Measurements from ENCODE around the gene PRKAG1.
A peak's percentile ranks its signal among the peaks of the same experiment; 100 is the strongest.

The PRKAG1 gene

GRCh38 chr12:48981757-48982157 is 36.8 kb downstream of the PRKAG1 start:
- Histone ChIP-seq H3K9ac (ENCODE audit: low read length) (no peak overlapping the region), H3K4me1 (ENCODE audit: low read length) (no peaks in the 10 kb centered on the region), H4K20me1 (ENCODE audit: insufficient read depth, low read length) (no peaks in the 10 kb centered on the region), H3K36me3 (replicated peaks; ENCODE audit: low read depth, low read length) (no peaks in the 10 kb centered on the region), H3K4me3 (ENCODE audit: low read length) (no peak overlapping the region), H3K79me2 (ENCODE audit: low read length) (no peaks in the 10 kb centered on the region), H2AFZ (ENCODE audit: low read depth, low read length) (no peak overlapping the region), H3K4me2 (ENCODE audit: low read length) (no peak overlapping the region), H3K27me3 (ENCODE audit: low read depth, low read length) (peaks cover 35% of the 10 kb centered on the region), H3K27ac (ENCODE audit: low read length) (no peak overlapping the region), H3K9me3 (ENCODE audit: insufficient read depth, low read length) (no peaks in the 10 kb centered on the region)
- TF ChIP-seq CTCF (IDR thresholded peaks at IDR 0.05; ENCODE audit: low read depth, low read length): no peak
- no peak for TF ChIP-seq EZH2phosphoT487 (IDR thresholded peaks at IDR 0.05; ENCODE audit: low read depth)

GRCh38 chr12:48980953-48981756 is 37.4 kb downstream of the PRKAG1 start:
- Histone ChIP-seq H3K4me2 (ENCODE audit: low read length) (no peak overlapping the region), H3K36me3 (replicated peaks; ENCODE audit: low read depth, low read length) (no peaks in the 10 kb centered on the region), H3K79me2 (ENCODE audit: low read length) (no peaks in the 10 kb centered on the region), H3K4me3 (ENCODE audit: low read length) (no peak overlapping the region), H3K27ac (ENCODE audit: low read length) (no peak overlapping the region), H3K4me1 (ENCODE audit: low read length) (no peaks in the 10 kb centered on the region), H3K9ac (ENCODE audit: low read length) (no peak overlapping the region), H2AFZ (ENCODE audit: low read depth, low read length) (no peak overlapping the region), H3K27me3 (ENCODE audit: low read depth, low read length) (peaks cover 35% of the 10 kb centered on the region), H3K9me3 (ENCODE audit: insufficient read depth, low read length) (no peaks in the 10 kb centered on the region), H4K20me1 (ENCODE audit: insufficient read depth, low read length) (no peaks in the 10 kb centered on the region)
- no peak for TF ChIP-seq CTCF (IDR thresholded peaks at IDR 0.05; ENCODE audit: low read depth, low read length)
- no peak for TF ChIP-seq EZH2phosphoT487 (IDR thresholded peaks at IDR 0.05; ENCODE audit: low read depth)

- no peaks in the 10 kb centered on the region for H3K9me3 ChIP-seq (ENCODE audit: insufficient read depth, low read length)
- H2AFZ ChIP-seq (ENCODE audit: low read depth, low read length): no peak overlapping the region
- H3K9ac ChIP-seq (ENCODE audit: low read length): no peak overlapping the region
- no peaks in the 10 kb centered on the region for H3K4me1 ChIP-seq (ENCODE audit: low read length)
- TF ChIP-seq EZH2phosphoT487 (IDR thresholded peaks at IDR 0.05; ENCODE audit: low read depth) (no peak), CTCF (IDR thresholded peaks at IDR 0.05; ENCODE audit: low read depth, low read length) (no peak)
- H3K27me3 ChIP-seq (ENCODE audit: low read depth, low read length): peaks cover 35% of the 10 kb centered on the region
- no peaks in the 10 kb centered on the region for H3K79me2 ChIP-seq (ENCODE audit: low read length)
- H4K20me1 ChIP-seq (ENCODE audit: insufficient read depth, low read length): no peaks in the 10 kb centered on the region
- H3K4me3 ChIP-seq (ENCODE audit: low read length): no peak overlapping the region
- no peaks in the 10 kb centered on the region for H3K36me3 ChIP-seq (replicated peaks; ENCODE audit: low read depth, low read length)
- H3K4me2 ChIP-seq (ENCODE audit: low read length): no peak overlapping the region
- no peak overlapping the region for H3K27ac ChIP-seq (ENCODE audit: low read length)
Measured at GRCh38 chr12:48980389-48980952, 38.1 kb downstream of the PRKAG1 start.

- no peaks in the 10 kb centered on the region for H3K4me1 ChIP-seq (ENCODE audit: low read length)
- peak overlapping the region; percentile 20; the same call in 1 of the 2 replicates for H2AFZ ChIP-seq (ENCODE audit: low read depth, low read length)
- H3K4me2 ChIP-seq (ENCODE audit: low read length): peak overlapping the region; percentile 50
- H3K79me2 ChIP-seq (ENCODE audit: low read length): no peaks in the 10 kb centered on the region
- peak overlapping the region; percentile 56 for H3K4me3 ChIP-seq (ENCODE audit: low read length)
- H3K9me3 ChIP-seq (ENCODE audit: insufficient read depth, low read length): no peaks in the 10 kb centered on the region
- H3K9ac ChIP-seq (ENCODE audit: low read length): no peak overlapping the region
- H3K27me3 ChIP-seq (ENCODE audit: low read depth, low read length): peaks cover 29% of the 10 kb centered on the region
- TF ChIP-seq EZH2phosphoT487 (IDR thresholded peaks at IDR 0.05; ENCODE audit: low read depth) (no peak), CTCF (IDR thresholded peaks at IDR 0.05; ENCODE audit: low read depth, low read length) (no peak)
- no peak overlapping the region for H3K27ac ChIP-seq (ENCODE audit: low read length)
- no peaks in the 10 kb centered on the region for H4K20me1 ChIP-seq (ENCODE audit: insufficient read depth, low read length)
- H3K36me3 ChIP-seq (replicated peaks; ENCODE audit: low read depth, low read length): no peaks in the 10 kb centered on the region
Measured at GRCh38 chr12:48979602-48980388, 38.8 kb downstream of the PRKAG1 start.

All from OCI-LY3 (cell line).